Spleen (tissue), 13 donors: ENCODE results near the gene PRRC1. TPM values are rescaled to one million over a fixed set of nuclear protein-coding genes. Genes with fewer than 3 reads are reported as not detected.

Source experiments
- DNase-seq: peaks from one replicate; pipeline ENCODE4 v3.0.0-alpha.2; 2020
- H3K27ac ChIP-seq, 8 donors: fragments of 200-600 bp; sonication (generic) in 7 of 8; 1 replicate in 4 of 8; 2 replicates in 4 of 8; pipeline versions ENCODE4 v1.5.0 to v1.8.0; 2016 to 2021; ENCODE audit warnings: inconsistent platforms in 4 of 8, mild to moderate bottlenecking in 4 of 8, moderate library complexity in 1 of 8
- H3K27me3 ChIP-seq, 7 donors: fragments of 200-600 bp; sonication (generic) in 6 of 7; replicated peaks in 1 of 7; 1 replicate in 4 of 7; 2 replicates in 3 of 7; pipeline versions ENCODE4 v1.5.0 to v1.8.0; 2016 to 2021; ENCODE audit warnings: inconsistent platforms in 3 of 7, mild to moderate bottlenecking in 1 of 7
- H3K36me3 ChIP-seq, 6 donors: fragments of 200-600 bp; sonication (generic) in 5 of 6; 1 replicate in 4 of 6; 2 replicates in 2 of 6; pipeline versions ENCODE4 v1.5.0 to v1.8.0; 2016 to 2021; ENCODE audit warnings: inconsistent platforms in 2 of 6
- H3K4me1 ChIP-seq, 6 donors: fragments of 200-600 bp; sonication (generic) in 5 of 6; 1 replicate in 3 of 6; 2 replicates in 3 of 6; pipeline versions ENCODE4 v1.5.0 to v1.8.0; 2016 to 2021; ENCODE audit warnings: inconsistent platforms in 3 of 6
- H3K4me3 ChIP-seq, 8 donors: fragments of 200-600 bp; sonication (generic) in 7 of 8; 1 replicate in 4 of 8; 2 replicates in 4 of 8; pipeline versions ENCODE4 v1.5.0 to v1.8.0; 2016 to 2021; ENCODE audit warnings: inconsistent platforms in 4 of 8, mild to moderate bottlenecking in 4 of 8, moderate library complexity in 2 of 8
- H3K9me3 ChIP-seq, 8 donors: fragments of 200-600 bp; sonication (generic) in 7 of 8; 1 replicate in 4 of 8; 2 replicates in 4 of 8; pipeline versions ENCODE4 v1.5.0 to v1.8.0; 2016 to 2021; ENCODE audit warnings: inconsistent platforms in 4 of 8
- POLR2A ChIP-seq, 3 donors: fragments of 450-650 bp; IDR thresholded peaks; one replicate each; pipeline ENCODE4 v1.5.1; 2017; ENCODE audit warnings: antibody characterized with exemption in 3 of 3, mild to moderate bottlenecking in 1 of 3
- POLR2AphosphoS5 ChIP-seq, 3 donors: sonication (generic); formaldehyde crosslinking; IDR thresholded peaks; one replicate each; pipeline ENCODE4 v1.5.1; 2017; ENCODE audit warnings: antibody characterized with exemption in 3 of 3
- WGBS, 5 donors: extraction: QIAGEN DNeasy Blood & Tissue Kit in 3 of 5; methylation state at CpG; one replicate each; pipeline versions ENCODE4 v1.1.5 to v1.1.7; 2013 to 2018; 5-methylcytosine and 5-hydroxymethylcytosine counted together
- intact Hi-C: fragments of 100-400 bp; cut with DNase I; formaldehyde crosslinking; loops from one replicate; pipeline ENCODE4 v1.15.0; 2023; ENCODE audit warnings: low total_unique reads
- long read RNA-seq, 2 donors: transcript quantifications; one replicate each; lab custom pipeline, GENCODE V29; 2026
- polyA plus RNA-seq, 3 donors: library from polyadenylated mRNA; stranded (reverse); fragments of 200-250 nt; gene quantifications; one replicate each; pipeline ENCODE4 v1.2.1, GENCODE V29; 2013
- total RNA-seq, 7 donors: library from RNA; depleted of rRNA in 3 of 7; stranded (reverse); fragments of >200 nt in 3 of 7; fragmentation: NEBNext Ultra II Directional in 4 of 7; extraction: Animal tissue kit (Norgen Biotek cat#: 25700) in 4 of 7; gene quantifications; one replicate each; pipeline versions ENCODE4 v1.1.0 to v1.2.1, GENCODE V29; 2016 to 2021
- TF ChIP-seq, protein P1 (sequence below), 11 experiments: fragments of 200-600 bp in 7 of 11; fragments of 450-650 bp in 4 of 11; sonication (generic) in 4 of 11; IDR thresholded peaks in 8 of 11; conservative IDR thresholded peaks in 3 of 11; 1 replicate in 7 of 11; 2 replicates in 4 of 11; pipeline versions ENCODE4 v1.4.0 to v1.8.0; 2016 to 2021; ENCODE audit warnings: antibody characterized with exemption in 11 of 11, inconsistent platforms in 4 of 11, mild to moderate bottlenecking in 1 of 11
- donor health status: healthy with polysubstance abuse.
- donor health status: DM: no; HTN: no; CAD: no; lungs with moderate emphysema.
- donor health status: DM: no; HTN: no; CAD: no.
- donor health status: Bipolar disorder and iron deficiency.
- donor health status: healthy.
- donor health status: DM: no; HTN: no; CAD: no.
- donor health status: DM: yes; HTN: yes; CAD: no.

The PRRC1 gene
- total RNA-seq (10 to 100 TPM; 35.4 to 45.9 (median 40.3) TPM), polyA plus RNA-seq (10 to 100 TPM; 11.9 to 16.4 (median 16.1) TPM)
- long read RNA-seq, donor 1, full-length matches to known transcripts, result 14 of 29 reads
- long read RNA-seq, donor 1, partial matches to known transcripts, result 15 of 29 reads
- long read RNA-seq, donor 1, other reads (novel, unspliced or antisense), result 0 of 29 reads
- long read RNA-seq, donor 2, full-length matches to known transcripts, result 8 of 22 reads
- long read RNA-seq, donor 2, partial matches to known transcripts, result 14 of 22 reads
- long read RNA-seq, donor 2, other reads (novel, unspliced or antisense), result 0 of 22 reads

DNA sequence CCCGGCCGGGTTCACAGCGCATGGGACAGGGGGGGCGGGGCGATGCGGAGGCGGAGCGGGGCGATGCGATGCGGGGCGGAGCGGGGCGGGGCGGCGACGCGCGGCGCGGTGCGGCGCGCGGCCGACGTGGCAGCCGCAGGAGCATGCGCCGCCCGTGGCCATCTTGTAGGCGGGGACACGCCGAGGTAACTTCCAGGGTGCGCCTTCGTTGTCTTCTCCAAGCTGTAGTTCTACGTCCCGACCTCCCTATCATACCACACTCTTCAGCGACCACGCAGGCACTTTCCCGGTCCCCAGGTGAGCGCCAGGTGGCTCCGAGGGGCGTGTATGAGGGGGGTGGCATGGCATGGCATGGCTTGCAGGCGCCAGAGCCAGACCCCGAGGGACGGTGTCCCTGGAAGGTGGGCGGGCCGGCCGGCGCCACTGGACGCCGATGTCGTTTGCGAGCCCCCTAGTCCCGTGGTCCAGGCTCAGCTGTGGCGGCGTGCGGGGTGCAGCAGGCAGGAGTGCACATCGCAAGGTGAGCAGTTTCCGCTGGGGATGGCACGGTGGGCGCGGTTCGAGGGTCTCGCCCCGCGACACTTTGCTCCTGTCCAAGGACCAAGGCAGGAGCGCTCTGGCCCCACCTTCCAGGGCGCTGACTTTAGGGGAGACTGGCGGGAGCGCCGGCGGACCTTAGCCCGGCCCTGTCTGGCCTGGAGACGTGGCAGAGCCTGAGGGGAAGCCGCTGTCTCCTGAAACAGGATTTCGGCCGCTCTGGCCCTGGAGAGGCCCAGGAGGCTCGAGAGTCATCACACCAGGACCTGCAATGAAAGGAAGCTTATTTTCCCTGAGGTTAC, at the start of gene PRRC1:
TSS of gene PRRC1 (plus strand) at position 161 of the 839 bp plus-strand sequence. CDS start 5,840 bp downstream, outside the sequence.
- peak in 1 of 3 donors; percentile 48 for TF ChIP-seq POLR2A (IDR thresholded peaks at IDR 0.05)
- TF ChIP-seq POLR2AphosphoS5 (IDR thresholded peaks at IDR 0.05), result peak; percentile 87 to 92 (median 91)
- TF ChIP-seq, protein P1, sequence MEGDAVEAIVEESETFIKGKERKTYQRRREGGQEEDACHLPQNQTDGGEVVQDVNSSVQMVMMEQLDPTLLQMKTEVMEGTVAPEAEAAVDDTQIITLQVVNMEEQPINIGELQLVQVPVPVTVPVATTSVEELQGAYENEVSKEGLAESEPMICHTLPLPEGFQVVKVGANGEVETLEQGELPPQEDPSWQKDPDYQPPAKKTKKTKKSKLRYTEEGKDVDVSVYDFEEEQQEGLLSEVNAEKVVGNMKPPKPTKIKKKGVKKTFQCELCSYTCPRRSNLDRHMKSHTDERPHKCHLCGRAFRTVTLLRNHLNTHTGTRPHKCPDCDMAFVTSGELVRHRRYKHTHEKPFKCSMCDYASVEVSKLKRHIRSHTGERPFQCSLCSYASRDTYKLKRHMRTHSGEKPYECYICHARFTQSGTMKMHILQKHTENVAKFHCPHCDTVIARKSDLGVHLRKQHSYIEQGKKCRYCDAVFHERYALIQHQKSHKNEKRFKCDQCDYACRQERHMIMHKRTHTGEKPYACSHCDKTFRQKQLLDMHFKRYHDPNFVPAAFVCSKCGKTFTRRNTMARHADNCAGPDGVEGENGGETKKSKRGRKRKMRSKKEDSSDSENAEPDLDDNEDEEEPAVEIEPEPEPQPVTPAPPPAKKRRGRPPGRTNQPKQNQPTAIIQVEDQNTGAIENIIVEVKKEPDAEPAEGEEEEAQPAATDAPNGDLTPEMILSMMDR (IDR thresholded peaks at IDR 0.05 in 8 of 11, conservative IDR thresholded peaks at IDR 0.05 in 3 of 11), result no peak
- intact Hi-C loops, result no loop called here
- WGBS, 5 donors, result 0 to 1% (median 0%) methylated on average over 40 to 80 of the region's 80 CpGs
- peaks cover 0 to 37% (median 20%) of the 10 kb centered on the region in 6 donors for H3K4me1 ChIP-seq
- H3K27ac ChIP-seq, result peak within 1 kb of the TSS; percentile 79 to 91 (median 86)
- H3K36me3 ChIP-seq, result peaks cover 0 to 15% (median 3%) of the 10 kb centered on the region in 6 donors
- peaks cover 0 to 16% (median 10%) of the 10 kb centered on the region in 8 donors for H3K9me3 ChIP-seq
- peak; percentile 95 for DNase-seq
- H3K4me3 ChIP-seq, result peak within 1 kb of the TSS; percentile 92 to 99 (median 96)
- H3K27me3 ChIP-seq, result no peaks in the 10 kb centered on the region

- intact Hi-C loops, result no loop called here
- DNase-seq, result no peak
- Histone ChIP-seq H3K9me3 (no peaks in the 10 kb centered on the region), H3K27me3 (peaks cover 0 to 21% (median 0%) of the 10 kb centered on the region in 7 donors), H3K36me3 (no peaks in the 10 kb centered on the region), H3K4me1 (no peaks in the 10 kb centered on the region), H3K4me3 (no peak overlapping the region), H3K27ac (no peak overlapping the region)
- TF ChIP-seq, protein P1 (IDR thresholded peaks at IDR 0.05 in 8 of 11, conservative IDR thresholded peaks at IDR 0.05 in 3 of 11), result no peak
- no peak for TF ChIP-seq POLR2A (IDR thresholded peaks at IDR 0.05)
- no peak for TF ChIP-seq POLR2AphosphoS5 (IDR thresholded peaks at IDR 0.05)
- WGBS, 5 donors, result 15 to 36% (median 27%) methylated on average over 2 of the region's 2 CpGs
Observed at GRCh38 chr5:127471211-127471610, 46.2 kb upstream of the PRRC1 start.

GRCh38 chr5:127472700-127473099, 44.7 kb upstream of the PRRC1 start:
- intact Hi-C loops, result no loop called here
- no peak overlapping the region for H3K27ac ChIP-seq
- WGBS, 5 donors, result 90 to 98% (median 94%) methylated on average over 3 of the region's 3 CpGs
- H3K27me3 ChIP-seq, result peaks cover 0 to 22% (median 0%) of the 10 kb centered on the region in 7 donors
- H3K9me3 ChIP-seq, result no peaks in the 10 kb centered on the region
- DNase-seq, result no peak
- TF ChIP-seq, protein P1 (IDR thresholded peaks at IDR 0.05 in 8 of 11, conservative IDR thresholded peaks at IDR 0.05 in 3 of 11), result no peak
- no peak for TF ChIP-seq POLR2A (IDR thresholded peaks at IDR 0.05)
- no peak overlapping the region for H3K4me3 ChIP-seq
- no peaks in the 10 kb centered on the region for H3K36me3 ChIP-seq
- no peaks in the 10 kb centered on the region for H3K4me1 ChIP-seq

DNA sequence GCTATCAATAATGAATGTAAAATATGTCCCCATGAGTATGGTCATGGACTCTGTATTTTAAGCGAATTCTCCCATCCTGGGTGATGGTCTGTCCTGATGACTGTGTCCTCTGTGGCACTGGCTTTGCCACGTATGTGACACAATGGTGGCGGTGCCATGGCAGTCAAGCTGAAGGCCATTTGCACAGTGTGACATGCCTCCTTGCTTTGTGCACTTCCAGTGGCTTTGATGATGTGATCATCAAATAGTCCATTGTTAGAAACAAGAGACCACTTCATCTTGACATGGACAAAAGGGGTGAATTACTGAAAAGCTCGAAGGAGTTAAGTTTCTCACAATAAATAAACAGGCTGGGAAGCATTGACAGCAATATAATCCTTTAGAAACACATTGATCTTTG, 31.0 kb upstream of the PRRC1 start:
- 82 to 94% (median 84%) methylated on average over 4 of the region's 4 CpGs for WGBS, 5 donors
- intact Hi-C loops, result no loop called here
- no peaks in the 10 kb centered on the region for H3K36me3 ChIP-seq
- no peaks in the 10 kb centered on the region for H3K9me3 ChIP-seq
- no peak for TF ChIP-seq POLR2AphosphoS5 (IDR thresholded peaks at IDR 0.05)
- TF ChIP-seq, protein P1 (IDR thresholded peaks at IDR 0.05 in 8 of 11, conservative IDR thresholded peaks at IDR 0.05 in 3 of 11), result no peak
- no peak for TF ChIP-seq POLR2A (IDR thresholded peaks at IDR 0.05)
- no peak overlapping the region for H3K4me3 ChIP-seq
- H3K27me3 ChIP-seq, result no peaks in the 10 kb centered on the region
- H3K27ac ChIP-seq, result no peak overlapping the region
- no peaks in the 10 kb centered on the region for H3K4me1 ChIP-seq
- no peak for DNase-seq
